GM19372 (cell line): ENCODE results near the gene ITIH4.

Experiments
- ATAC-seq: cut with Tn5 transposase; IDR thresholded peaks from one replicate; pipeline ENCODE4 v1.9.1; 2021; ENCODE audit warnings: mild to moderate bottlenecking, low read depth, moderate library complexity; ENCODE audit not compliant: unreplicated experiment

Gene ITIH4

GRCh38 chr3:52834871-52835501 lies 4.5 kb upstream of the ITIH4 start, which contains the start of gene MUSTN1:
Gene MUSTN1, minus strand, starts transcription at chr3:52835019. Its CDS starts 71 bp downstream, at chr3:52834948.
- ATAC-seq, result no peak

GRCh38 chr3:52833202-52833601 lies 2.7 kb upstream of the ITIH4 start:
- no peak for ATAC-seq

GRCh38 chr3:52831500-52832301 lies 1.2 kb upstream of the ITIH4 start:
- ATAC-seq, result no peak

GRCh38 chr3:52829906-52830463 lies 487 bp downstream of the ITIH4 start:
- ATAC-seq, result no peak

GRCh38 chr3:52829482-52829881 lies 990 bp downstream of the ITIH4 start:
- ATAC-seq, result no peak

- ATAC-seq, result no peak
Measured at GRCh38 chr3:52827866-52828376, 2.6 kb downstream of the ITIH4 start.

GRCh38 chr3:52827441-52827840 lies 3.0 kb downstream of the ITIH4 start:
- no peak for ATAC-seq

GRCh38 chr3:52824037-52824436 lies 6.4 kb downstream of the ITIH4 start:
- ATAC-seq, result no peak

GRCh38 chr3:52822363-52822762 lies 8.1 kb downstream of the ITIH4 start:
- ATAC-seq, result no peak

- no peak for ATAC-seq
Measured at GRCh38 chr3:52820736-52821135, 9.7 kb downstream of the ITIH4 start.

- ATAC-seq, result no peak
Measured at GRCh38 chr3:52819936-52820335, 10.5 kb downstream of the ITIH4 start.

GRCh38 chr3:52817860-52818259 lies 12.6 kb downstream of the ITIH4 start:
- ATAC-seq, result no peak

- no peak for ATAC-seq
Measured at GRCh38 chr3:52817221-52817620, 13.3 kb downstream of the ITIH4 start.

- no peak for ATAC-seq
Measured at GRCh38 chr3:52816654-52817053, 13.8 kb downstream of the ITIH4 start.

- ATAC-seq, result no peak
Measured at GRCh38 chr3:52816199-52816598, 14.3 kb downstream of the ITIH4 start.

GRCh38 chr3:52813810-52814209 lies 16.7 kb downstream of the ITIH4 start:
- no peak for ATAC-seq

GRCh38 chr3:52811452-52812011 lies 18.9 kb downstream of the ITIH4 start:
- ATAC-seq, result no peak

- no peak for ATAC-seq
Measured at GRCh38 chr3:52810923-52811322, 19.5 kb downstream of the ITIH4 start.

- no peak for ATAC-seq
Measured at GRCh38 chr3:52809662-52810377, 20.7 kb downstream of the ITIH4 start.

GRCh38 chr3:52809149-52809548 lies 21.3 kb downstream of the ITIH4 start:
- no peak for ATAC-seq
